Measurements from ENCODE around the gene CFHR4. TPM values are rescaled to one million over a fixed set of nuclear protein-coding genes. Genes with fewer than 3 reads are reported as not detected.

CFHR4 gene
- total RNA-seq, 1 donor from 2014 or later = not detected

DNA sequence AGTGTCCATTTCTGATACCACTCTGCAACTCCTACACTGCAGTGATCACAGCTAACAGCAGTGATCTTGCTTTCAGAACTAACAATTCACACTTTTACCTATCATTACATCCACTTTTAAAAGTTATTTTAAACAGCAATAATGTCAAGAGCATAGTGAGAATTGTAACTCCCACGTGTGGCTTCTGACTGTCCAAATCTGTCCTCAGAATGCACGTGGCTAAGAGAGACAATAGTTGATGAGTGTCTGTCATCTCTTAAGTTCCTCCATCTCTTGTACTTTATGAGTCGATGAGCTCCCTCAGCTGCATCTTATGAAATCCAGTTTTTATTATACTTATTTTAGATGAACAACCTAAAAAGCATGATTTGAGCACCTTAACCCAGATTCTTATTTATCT, 73.0 kb downstream of the CFHR4 start:
- TF ChIP-seq, protein P1, sequence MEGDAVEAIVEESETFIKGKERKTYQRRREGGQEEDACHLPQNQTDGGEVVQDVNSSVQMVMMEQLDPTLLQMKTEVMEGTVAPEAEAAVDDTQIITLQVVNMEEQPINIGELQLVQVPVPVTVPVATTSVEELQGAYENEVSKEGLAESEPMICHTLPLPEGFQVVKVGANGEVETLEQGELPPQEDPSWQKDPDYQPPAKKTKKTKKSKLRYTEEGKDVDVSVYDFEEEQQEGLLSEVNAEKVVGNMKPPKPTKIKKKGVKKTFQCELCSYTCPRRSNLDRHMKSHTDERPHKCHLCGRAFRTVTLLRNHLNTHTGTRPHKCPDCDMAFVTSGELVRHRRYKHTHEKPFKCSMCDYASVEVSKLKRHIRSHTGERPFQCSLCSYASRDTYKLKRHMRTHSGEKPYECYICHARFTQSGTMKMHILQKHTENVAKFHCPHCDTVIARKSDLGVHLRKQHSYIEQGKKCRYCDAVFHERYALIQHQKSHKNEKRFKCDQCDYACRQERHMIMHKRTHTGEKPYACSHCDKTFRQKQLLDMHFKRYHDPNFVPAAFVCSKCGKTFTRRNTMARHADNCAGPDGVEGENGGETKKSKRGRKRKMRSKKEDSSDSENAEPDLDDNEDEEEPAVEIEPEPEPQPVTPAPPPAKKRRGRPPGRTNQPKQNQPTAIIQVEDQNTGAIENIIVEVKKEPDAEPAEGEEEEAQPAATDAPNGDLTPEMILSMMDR (IDR thresholded peaks at IDR 0.05; ENCODE audit: insufficient read depth, low read length, severe bottlenecking) = no peak
- no peak for DNase-seq (ENCODE audit: low read depth)
- Histone ChIP-seq H3K36me3 (ENCODE audit: control insufficient read depth, insufficient read depth, low read length) (no peaks in the 10 kb centered on the region), H3K4me3 (ENCODE audit: low read depth, low read length) (no peak overlapping the region), H3K27me3 (ENCODE audit: control insufficient read depth, insufficient read depth, low read length) (no peaks in the 10 kb centered on the region)
- FAIRE-seq = no peak

Other genes starting within 250 kb of the CFHR4 start
- 22.9 and 34.2 TPM in 2 replicates for gene CFH, start 236.0 kb upstream of the CFHR4 start, total RNA-seq
- not detected in 2 replicates for gene CFHR3, start 113.2 kb upstream of the CFHR4 start, total RNA-seq
- not detected in 2 replicates for gene CFHR1, start 68.3 kb upstream of the CFHR4 start, total RNA-seq
- gene CFHR2, start 55.7 kb downstream of the CFHR4 start, total RNA-seq = not detected in 2 replicates
- not detected in 2 replicates for gene CFHR5, start 89.5 kb downstream of the CFHR4 start, total RNA-seq
- not detected in 2 replicates for gene F13B, start 179.2 kb downstream of the CFHR4 start, total RNA-seq